Small intestine (tissue), 7 donors: ENCODE measurements around the gene DOCK4. TPM values are rescaled to one million over a fixed set of nuclear protein-coding genes. Genes with fewer than 3 reads are reported as not detected.

ENCODE experiments used
- DNase-seq, 2 donors: peaks; one replicate each; pipeline versions ENCODE4 v3.0.0 to v3.0.0-alpha.2; 2013
- FAIRE-seq: peaks from 2 replicates; lab custom pipeline; 2012; peaks lifted over from hg19 to GRCh38; lab: Jason Lieb, UNC
- H3K27ac ChIP-seq, 3 donors: one replicate each; pipeline ENCODE4 v1.5.1; 2013; ENCODE audit warnings: low read length in 2 of 3, mild to moderate bottlenecking in 2 of 3, control low read depth in 1 of 3, inconsistent platforms in 1 of 3, low read depth in 1 of 3, moderate library complexity in 1 of 3
- H3K27me3 ChIP-seq, 3 donors: one replicate each; pipeline ENCODE4 v1.6.1; 2013; ENCODE audit warnings: low read length in 3 of 3, inconsistent platforms in 1 of 3; ENCODE audit not compliant: control insufficient read depth in 3 of 3, insufficient read depth in 3 of 3
- H3K36me3 ChIP-seq, 3 donors: one replicate each; pipeline ENCODE4 v1.6.1; 2013; ENCODE audit warnings: low read length in 3 of 3, inconsistent platforms in 1 of 3, low read depth in 1 of 3, mild to moderate bottlenecking in 1 of 3, moderate library complexity in 1 of 3; ENCODE audit not compliant: control insufficient read depth in 3 of 3, insufficient read depth in 2 of 3
- H3K4me1 ChIP-seq, 3 donors: one replicate each; pipeline ENCODE4 v1.6.1; 2013; ENCODE audit warnings: low read length in 2 of 3, inconsistent platforms in 1 of 3, low read depth in 1 of 3, mild to moderate bottlenecking in 1 of 3, moderate library complexity in 1 of 3; ENCODE audit not compliant: control insufficient read depth in 3 of 3, insufficient read depth in 2 of 3
- H3K4me3 ChIP-seq, 3 donors: one replicate each; pipeline ENCODE4 v1.5.1; 2013; ENCODE audit warnings: low read length in 3 of 3, control low read depth in 1 of 3, inconsistent platforms in 1 of 3, low read depth in 1 of 3, mild to moderate bottlenecking in 1 of 3, moderate library complexity in 1 of 3
- H3K9me3 ChIP-seq, 2 donors: one replicate each; pipeline ENCODE4 v1.6.1; 2013; ENCODE audit warnings: low read depth in 1 of 2, low read length in 1 of 2; ENCODE audit not compliant: control insufficient read depth in 2 of 2, insufficient read depth in 1 of 2
- WGBS, 3 donors: extraction: QIAGEN DNeasy Blood & Tissue Kit; methylation state at CpG; one replicate each; pipeline ENCODE4 v1.1.7; 2013; 5-methylcytosine and 5-hydroxymethylcytosine counted together
- polyA plus RNA-seq, 4 donors: library from polyadenylated mRNA; stranded (reverse) in 3 of 4; unstranded in 1 of 4; fragments of 200-250 nt in 3 of 4; fragments of 120-200 nt in 1 of 4; gene quantifications; one replicate each; pipeline versions ENCODE4 v1.2.1 to v1.2.3, GENCODE V29; 2013
- donor health status: healthy with polysubstance abuse.
- donor health status: control.
- donor health status: control.
- donor health status: Bipolar disorder and iron deficiency.
- donor health status: healthy.

DOCK4 gene
- polyA plus RNA-seq, 4 donors: 1.9 to 4.1 (median 3.8) TPM; not detected in 1

- WGBS, 3 donors: 95 to 100% (median 98%) methylated on average over 2 of the region's 2 CpGs
- H3K4me3 ChIP-seq: no peak overlapping the region
- no peak for FAIRE-seq
These were observed 42.4 kb upstream of the DOCK4 start for GRCh38 chr7:112248598-112248997.

DNA sequence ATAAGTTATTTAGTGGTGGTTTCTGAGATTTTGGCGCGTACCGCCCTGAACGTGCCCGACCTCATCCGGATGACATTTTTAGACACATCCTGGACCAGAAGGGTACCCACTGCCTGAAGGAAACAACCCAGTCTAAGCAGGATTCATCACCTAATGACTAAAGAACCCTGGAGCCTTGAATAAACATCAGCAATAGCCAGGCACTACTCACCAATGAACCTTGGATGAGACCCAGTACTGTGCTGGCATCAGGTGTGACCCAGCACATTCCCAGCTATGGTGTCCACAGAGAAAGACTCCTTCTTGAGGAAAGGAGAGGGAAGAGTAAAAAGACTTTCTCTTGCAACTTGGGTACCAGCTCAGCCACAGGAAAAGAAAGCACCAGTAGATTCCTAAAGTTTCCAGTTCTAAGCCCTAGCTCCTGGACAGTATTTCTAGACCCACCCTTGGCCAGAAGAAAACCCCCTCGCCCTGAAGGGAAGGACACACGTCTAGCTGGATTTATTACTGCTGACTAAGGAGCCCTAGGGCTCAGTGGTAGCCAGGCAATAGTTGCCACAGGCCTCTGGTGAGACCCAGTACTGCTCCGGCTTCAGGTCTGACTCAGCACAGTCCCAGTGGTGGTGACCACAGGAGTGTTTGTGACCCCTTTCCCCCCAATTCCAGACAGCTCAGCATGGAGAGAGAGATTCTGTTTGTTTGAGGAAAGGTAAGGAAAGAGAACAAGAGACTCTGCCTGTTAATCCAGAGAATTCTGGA, 32.8 kb upstream of the DOCK4 start:
- H3K4me1 ChIP-seq: no peaks in the 10 kb centered on the region
- H3K9me3 ChIP-seq: peaks cover 0 to 5% of the 10 kb centered on the region in 2 donors
- no peaks in the 10 kb centered on the region for H3K36me3 ChIP-seq
- no peak overlapping the region for H3K4me3 ChIP-seq
- WGBS, 3 donors: 94 to 98% (median 98%) methylated on average over 9 of the region's 9 CpGs
- no peaks in the 10 kb centered on the region for H3K27me3 ChIP-seq
- H3K27ac ChIP-seq: no peak overlapping the region
- DNase-seq (no peak), FAIRE-seq (no peak)

More at GRCh38 chr7:112248598-112248997, 42.4 kb upstream of the DOCK4 start:
- Histone ChIP-seq H3K9me3 (no peaks in the 10 kb centered on the region), H3K4me1 (no peaks in the 10 kb centered on the region), H3K36me3 (no peaks in the 10 kb centered on the region), H3K27ac (no peak overlapping the region), H3K27me3 (no peaks in the 10 kb centered on the region)
- no peak for DNase-seq

- no peak overlapping the region for H3K4me3 ChIP-seq
- H3K4me1 ChIP-seq: no peaks in the 10 kb centered on the region
- 96 to 98% (median 97%) methylated on average over 3 of the region's 3 CpGs for WGBS, 3 donors
- DNase-seq: no peak
- no peaks in the 10 kb centered on the region for H3K27me3 ChIP-seq
- no peak overlapping the region for H3K27ac ChIP-seq
- peaks cover 0 to 5% of the 10 kb centered on the region in 2 donors for H3K9me3 ChIP-seq
- FAIRE-seq: no peak
- H3K36me3 ChIP-seq: no peaks in the 10 kb centered on the region
These were observed 32.1 kb upstream of the DOCK4 start for GRCh38 chr7:112238330-112238729.

DNA sequence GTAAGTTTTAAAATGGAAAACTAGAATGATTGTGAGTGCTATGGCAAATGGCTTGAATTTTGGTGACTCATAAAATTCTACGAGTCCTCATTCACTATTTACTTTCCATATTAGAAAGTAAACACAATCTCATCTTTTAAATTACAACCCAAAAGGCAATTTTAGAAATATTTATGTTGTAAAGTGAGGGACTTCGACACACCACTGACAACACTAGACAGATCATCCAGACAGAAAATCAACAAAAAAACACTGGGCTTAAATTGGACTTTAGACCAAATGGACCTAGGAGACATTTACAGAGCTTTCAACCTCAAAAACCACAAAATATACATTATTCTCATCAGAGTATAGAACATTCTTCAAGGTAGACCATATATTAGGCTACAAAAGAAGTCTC, 30.4 kb upstream of the DOCK4 start:
- DNase-seq (no peak), FAIRE-seq (no peak)
- H3K27ac ChIP-seq: no peak overlapping the region
- WGBS, 3 donors: 77 to 91% (median 90%) methylated on average over 2 of the region's 2 CpGs
- peaks cover 0 to 5% of the 10 kb centered on the region in 2 donors for H3K9me3 ChIP-seq
- no peak overlapping the region for H3K4me3 ChIP-seq
- no peaks in the 10 kb centered on the region for H3K27me3 ChIP-seq
- no peaks in the 10 kb centered on the region for H3K36me3 ChIP-seq
- H3K4me1 ChIP-seq: no peaks in the 10 kb centered on the region

- Histone ChIP-seq H3K36me3 (no peaks in the 10 kb centered on the region), H3K27ac (no peak overlapping the region), H3K4me3 (no peak overlapping the region), H3K4me1 (no peaks in the 10 kb centered on the region), H3K27me3 (no peaks in the 10 kb centered on the region), H3K9me3 (peaks cover 0 to 3% of the 10 kb centered on the region in 2 donors)
- WGBS, 3 donors: 96 to 100% (median 97%) methylated on average over 1 of the region's 1 CpG
- FAIRE-seq (no peak), DNase-seq (no peak)
These were observed 27.9 kb upstream of the DOCK4 start for GRCh38 chr7:112234147-112234546.

DNA sequence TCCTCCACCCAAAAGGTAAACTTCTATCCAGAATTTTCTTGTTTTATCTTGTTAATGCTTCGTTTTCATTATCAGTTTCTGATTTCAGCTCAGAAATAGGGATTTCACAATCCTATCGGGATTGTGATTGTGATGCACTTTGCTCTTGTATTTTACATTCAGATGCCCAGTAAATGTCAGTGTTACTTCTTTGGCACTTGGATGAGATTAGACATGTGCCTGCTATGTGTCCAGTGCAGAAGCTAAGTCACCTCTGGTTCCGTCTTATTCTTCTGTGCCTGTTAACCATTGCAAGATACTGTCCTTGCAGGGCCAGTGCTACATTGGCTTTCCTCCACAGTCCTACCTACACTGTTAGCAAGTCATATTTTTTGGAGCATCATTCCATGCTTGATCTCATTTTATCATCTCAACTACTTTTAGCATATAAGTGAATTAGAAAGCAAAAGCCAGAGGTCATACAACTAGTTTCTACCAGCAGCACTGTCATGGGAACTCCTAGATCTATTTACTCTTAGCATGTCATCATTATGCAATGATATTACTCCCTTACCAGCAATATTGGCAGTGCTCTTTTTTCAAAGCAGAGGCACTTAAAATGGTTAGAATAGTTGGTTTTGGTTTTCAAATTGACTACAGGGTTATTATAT, 27.0 kb upstream of the DOCK4 start:
- Histone ChIP-seq H3K36me3 (no peaks in the 10 kb centered on the region), H3K27ac (no peak overlapping the region), H3K4me3 (no peak overlapping the region), H3K4me1 (no peaks in the 10 kb centered on the region), H3K9me3 (no peaks in the 10 kb centered on the region), H3K27me3 (no peaks in the 10 kb centered on the region)
- FAIRE-seq (no peak), DNase-seq (peak in 1 of 2 donors; percentile 2)
- 73 to 85% (median 78%) methylated on average over 3 of the region's 3 CpGs for WGBS, 3 donors

GRCh38 chr7:112232212-112232978, 26.2 kb upstream of the DOCK4 start:
- WGBS, 3 donors: 83 to 93% (median 89%) methylated on average over 4 of the region's 4 CpGs
- no peaks in the 10 kb centered on the region for H3K4me1 ChIP-seq
- no peak for FAIRE-seq
- no peak for DNase-seq
- no peak overlapping the region for H3K27ac ChIP-seq
- H3K4me3 ChIP-seq: no peak overlapping the region
- H3K9me3 ChIP-seq: no peaks in the 10 kb centered on the region
- H3K27me3 ChIP-seq: no peaks in the 10 kb centered on the region
- H3K36me3 ChIP-seq: no peaks in the 10 kb centered on the region

DNA sequence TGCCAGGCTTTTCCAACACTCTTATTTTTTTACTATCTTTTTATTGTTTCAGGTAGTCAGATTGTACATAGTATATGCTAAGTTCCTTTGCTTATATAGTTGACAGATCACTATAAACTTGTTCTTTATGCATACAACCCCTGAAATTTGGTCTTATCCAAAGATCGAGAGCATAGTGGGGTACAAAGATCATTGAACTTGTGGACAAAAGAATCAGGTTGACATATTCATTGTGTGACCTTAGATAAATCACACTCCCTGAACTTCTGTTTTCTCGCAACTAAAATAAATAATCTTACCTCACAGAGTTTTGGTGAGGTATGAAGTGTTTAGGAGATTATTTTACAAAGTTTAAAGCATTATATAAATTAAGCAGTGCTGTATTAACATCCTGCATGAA, 22.4 kb upstream of the DOCK4 start:
- Histone ChIP-seq H3K4me1 (no peaks in the 10 kb centered on the region), H3K36me3 (no peaks in the 10 kb centered on the region), H3K4me3 (no peak overlapping the region), H3K9me3 (no peaks in the 10 kb centered on the region), H3K27ac (no peak overlapping the region), H3K27me3 (no peaks in the 10 kb centered on the region)
- DNase-seq: no peak
- 84 to 95% (median 88%) methylated on average over 2 of the region's 2 CpGs for WGBS, 3 donors
- FAIRE-seq: no peak
